Testis (tissue), 2 donors: Measurements from ENCODE around the gene RAB3B.

ENCODE experiments used
- CTCF ChIP-seq, 3 experiments: fragments of 450-650 bp in 2 of 3; fragments of 200-600 bp in 1 of 3; sonication (generic) in 1 of 3; IDR thresholded peaks; one replicate each; pipeline ENCODE4 v1.5.1; 2016 to 2019; ENCODE audit warnings: antibody characterized with exemption in 3 of 3, mild to moderate bottlenecking in 2 of 3, moderate library complexity in 1 of 3
- POLR2A ChIP-seq: fragments of 450-650 bp; IDR thresholded peaks from one replicate; pipeline ENCODE4 v1.6.1; 2017; ENCODE audit warnings: antibody characterized with exemption, mild to moderate bottlenecking, moderate library complexity

GRCh38 chr1:51957618-51958017, 32.9 kb downstream of the RAB3B start:
- TF ChIP-seq CTCF (IDR thresholded peaks at IDR 0.05) (no peak), POLR2A (no peak)
